ENCODE results near the gene ARMC3.

The ARMC3 gene

GRCh38 chr10:22993314-22993713 is 65.5 kb downstream of the ARMC3 start:
- DNase-seq, result no peak

- DNase-seq, result no peak
Measured at GRCh38 chr10:22997096-22997495, 69.2 kb downstream of the ARMC3 start.

GRCh38 chr10:22998091-22998490 is 70.2 kb downstream of the ARMC3 start:
- DNase-seq, result no peak

GRCh38 chr10:22999942-23000341 is 72.1 kb downstream of the ARMC3 start:
- no peak for DNase-seq

- DNase-seq, result no peak
Measured at GRCh38 chr10:23001901-23002516, 74.2 kb downstream of the ARMC3 start.

- DNase-seq, result no peak
Measured at GRCh38 chr10:23005150-23005549, 77.3 kb downstream of the ARMC3 start.

- DNase-seq, result no peak
Measured at GRCh38 chr10:23013581-23014335, 85.9 kb downstream of the ARMC3 start.

GRCh38 chr10:23015021-23015707 is 87.3 kb downstream of the ARMC3 start:
- DNase-seq, result no peak

GRCh38 chr10:23016636-23017035 is 88.8 kb downstream of the ARMC3 start:
- DNase-seq, result no peak

- DNase-seq, result no peak
Measured at GRCh38 chr10:23019633-23020032, 91.8 kb downstream of the ARMC3 start.

GRCh38 chr10:23021430-23021829 is 93.6 kb downstream of the ARMC3 start:
- DNase-seq, result no peak

GRCh38 chr10:23024002-23024401 is 96.1 kb downstream of the ARMC3 start:
- no peak for DNase-seq

GRCh38 chr10:23031318-23031717 is 103.5 kb downstream of the ARMC3 start:
- no peak for DNase-seq

GRCh38 chr10:23034790-23035189 is 106.9 kb downstream of the ARMC3 start:
- no peak for DNase-seq

- DNase-seq, result no peak
Measured at GRCh38 chr10:23035569-23035968, 107.7 kb downstream of the ARMC3 start.

- no peak for DNase-seq
Measured at GRCh38 chr10:23037152-23037551, 109.3 kb downstream of the ARMC3 start.

- no peak for DNase-seq
Measured at GRCh38 chr10:23037561-23037960, 109.7 kb downstream of the ARMC3 start.

- DNase-seq, result no peak
Measured at GRCh38 chr10:23038172-23038571, 110.3 kb downstream of the ARMC3 start.

GRCh38 chr10:23040002-23040401 is 112.1 kb downstream of the ARMC3 start:
- DNase-seq, result no peak

- DNase-seq, result no peak
Measured at GRCh38 chr10:23046027-23046426, 118.2 kb downstream of the ARMC3 start.

- DNase-seq, result no peak
Measured at GRCh38 chr10:23047201-23048050, 119.6 kb downstream of the ARMC3 start.

- no peak for DNase-seq
Measured at GRCh38 chr10:23048191-23048590, 120.3 kb downstream of the ARMC3 start.

- no peak for DNase-seq
Measured at GRCh38 chr10:23051278-23051677, 123.4 kb downstream of the ARMC3 start.
